ENCODE results near the gene NXPH3.

DNA sequence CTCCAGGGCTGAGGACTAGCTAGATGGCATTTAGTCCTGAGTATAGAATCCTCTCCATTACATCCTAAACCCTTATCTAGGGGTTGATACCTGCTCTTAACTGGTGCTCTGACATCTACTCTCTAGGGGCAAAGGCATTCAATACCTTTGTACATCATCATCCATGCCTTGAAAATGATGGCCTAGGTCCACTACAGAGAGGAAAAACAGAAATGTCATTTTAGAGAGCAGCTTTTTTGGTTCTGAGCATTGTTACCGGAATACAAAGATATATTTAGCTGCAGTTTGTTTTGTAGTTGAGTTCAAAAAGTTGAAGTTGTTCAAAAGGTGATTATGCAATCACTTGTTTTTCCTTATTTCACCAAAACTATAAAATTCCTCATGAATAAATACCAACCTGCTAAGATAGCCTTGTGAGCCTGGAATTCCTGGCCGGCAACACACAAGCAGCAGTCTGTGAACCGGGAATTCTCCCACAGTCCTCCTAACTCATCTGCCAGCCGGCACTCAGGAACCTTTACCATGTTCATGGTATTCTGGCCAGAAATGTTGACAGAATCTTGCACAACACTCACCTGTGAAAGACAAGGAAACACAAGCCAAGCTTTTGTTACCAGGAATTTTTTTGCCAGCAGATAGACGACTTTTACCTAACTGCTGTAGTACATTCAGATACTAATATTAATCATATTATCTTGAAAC is 35.4 kb downstream of the NXPH3 start:
- TF ChIP-seq, protein P1, sequence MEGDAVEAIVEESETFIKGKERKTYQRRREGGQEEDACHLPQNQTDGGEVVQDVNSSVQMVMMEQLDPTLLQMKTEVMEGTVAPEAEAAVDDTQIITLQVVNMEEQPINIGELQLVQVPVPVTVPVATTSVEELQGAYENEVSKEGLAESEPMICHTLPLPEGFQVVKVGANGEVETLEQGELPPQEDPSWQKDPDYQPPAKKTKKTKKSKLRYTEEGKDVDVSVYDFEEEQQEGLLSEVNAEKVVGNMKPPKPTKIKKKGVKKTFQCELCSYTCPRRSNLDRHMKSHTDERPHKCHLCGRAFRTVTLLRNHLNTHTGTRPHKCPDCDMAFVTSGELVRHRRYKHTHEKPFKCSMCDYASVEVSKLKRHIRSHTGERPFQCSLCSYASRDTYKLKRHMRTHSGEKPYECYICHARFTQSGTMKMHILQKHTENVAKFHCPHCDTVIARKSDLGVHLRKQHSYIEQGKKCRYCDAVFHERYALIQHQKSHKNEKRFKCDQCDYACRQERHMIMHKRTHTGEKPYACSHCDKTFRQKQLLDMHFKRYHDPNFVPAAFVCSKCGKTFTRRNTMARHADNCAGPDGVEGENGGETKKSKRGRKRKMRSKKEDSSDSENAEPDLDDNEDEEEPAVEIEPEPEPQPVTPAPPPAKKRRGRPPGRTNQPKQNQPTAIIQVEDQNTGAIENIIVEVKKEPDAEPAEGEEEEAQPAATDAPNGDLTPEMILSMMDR (IDR thresholded peaks at IDR 0.05; ENCODE audit: low read length) = no peak
- TF ChIP-seq EZH2 (optimal IDR thresholded peaks at IDR 0.05; ENCODE audit: low read depth, low read length) = no peak
